ENCODE results near the gene PROSER3. TPM values are rescaled to one million over a fixed set of nuclear protein-coding genes. Genes with fewer than 3 reads are reported as not detected.

The PROSER3 gene
- total and polyA plus RNA-seq, 12 donors = 5.5 to 14.7 (median 9.2) TPM

DNA sequence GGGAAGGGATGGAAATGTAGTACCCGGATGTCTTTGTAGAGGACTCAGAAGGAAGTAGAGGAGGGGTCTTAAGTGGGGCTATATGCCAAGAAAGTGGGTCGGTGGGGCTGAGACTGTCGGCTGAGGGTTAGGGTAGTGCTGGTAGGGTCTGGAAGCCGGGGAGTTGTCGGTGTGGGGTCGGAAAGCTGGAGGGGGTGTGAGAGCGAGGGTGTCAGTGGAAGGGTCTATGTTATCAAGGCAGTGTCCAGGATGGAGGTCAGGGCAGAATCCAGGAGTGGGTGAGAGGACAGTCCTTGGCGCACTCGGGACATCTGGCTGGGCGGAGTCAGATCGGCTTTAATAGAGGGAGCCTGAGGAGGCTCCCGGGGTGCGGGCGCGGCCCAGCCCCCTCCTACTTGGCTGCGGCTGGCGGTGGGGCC is 2.8 kb upstream of the PROSER3 start:
- ATAC-seq (peak in 2 of 8 donors; percentile 2 to 27), DNase-seq (no peak)
- peaks cover 0 to 36% (median 18%) of the 10 kb centered on the region in 9 donors for H3K36me3 ChIP-seq
- peaks cover 0 to 15% (median 0%) of the 10 kb centered on the region in 7 donors for H3K27me3 ChIP-seq
- no peaks in the 10 kb centered on the region for H3K9me3 ChIP-seq
- H3K4me1 ChIP-seq = peaks cover 4 to 61% (median 40%) of the 10 kb centered on the region in 9 donors
- intact Hi-C loops (cut with DNase I) = loop anchor here in 1 of 10 donors (5.0 kb wide), 1 partner anchor 177 kb away; no protein-coding TSS in a partner anchor
- H3K4me3 ChIP-seq = peak overlapping the region in 9 of 10 donors; percentile 71 to 99 (median 85)
- 33 to 39% methylated on average over 11 to 17 of the region's 17 CpGs for WGBS, 2 donors
- peak overlapping the region; percentile 88 to 99 (median 98) for H3K27ac ChIP-seq
- TF ChIP-seq, protein P1, sequence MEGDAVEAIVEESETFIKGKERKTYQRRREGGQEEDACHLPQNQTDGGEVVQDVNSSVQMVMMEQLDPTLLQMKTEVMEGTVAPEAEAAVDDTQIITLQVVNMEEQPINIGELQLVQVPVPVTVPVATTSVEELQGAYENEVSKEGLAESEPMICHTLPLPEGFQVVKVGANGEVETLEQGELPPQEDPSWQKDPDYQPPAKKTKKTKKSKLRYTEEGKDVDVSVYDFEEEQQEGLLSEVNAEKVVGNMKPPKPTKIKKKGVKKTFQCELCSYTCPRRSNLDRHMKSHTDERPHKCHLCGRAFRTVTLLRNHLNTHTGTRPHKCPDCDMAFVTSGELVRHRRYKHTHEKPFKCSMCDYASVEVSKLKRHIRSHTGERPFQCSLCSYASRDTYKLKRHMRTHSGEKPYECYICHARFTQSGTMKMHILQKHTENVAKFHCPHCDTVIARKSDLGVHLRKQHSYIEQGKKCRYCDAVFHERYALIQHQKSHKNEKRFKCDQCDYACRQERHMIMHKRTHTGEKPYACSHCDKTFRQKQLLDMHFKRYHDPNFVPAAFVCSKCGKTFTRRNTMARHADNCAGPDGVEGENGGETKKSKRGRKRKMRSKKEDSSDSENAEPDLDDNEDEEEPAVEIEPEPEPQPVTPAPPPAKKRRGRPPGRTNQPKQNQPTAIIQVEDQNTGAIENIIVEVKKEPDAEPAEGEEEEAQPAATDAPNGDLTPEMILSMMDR (IDR thresholded peaks at IDR 0.05) = no peak

DNA sequence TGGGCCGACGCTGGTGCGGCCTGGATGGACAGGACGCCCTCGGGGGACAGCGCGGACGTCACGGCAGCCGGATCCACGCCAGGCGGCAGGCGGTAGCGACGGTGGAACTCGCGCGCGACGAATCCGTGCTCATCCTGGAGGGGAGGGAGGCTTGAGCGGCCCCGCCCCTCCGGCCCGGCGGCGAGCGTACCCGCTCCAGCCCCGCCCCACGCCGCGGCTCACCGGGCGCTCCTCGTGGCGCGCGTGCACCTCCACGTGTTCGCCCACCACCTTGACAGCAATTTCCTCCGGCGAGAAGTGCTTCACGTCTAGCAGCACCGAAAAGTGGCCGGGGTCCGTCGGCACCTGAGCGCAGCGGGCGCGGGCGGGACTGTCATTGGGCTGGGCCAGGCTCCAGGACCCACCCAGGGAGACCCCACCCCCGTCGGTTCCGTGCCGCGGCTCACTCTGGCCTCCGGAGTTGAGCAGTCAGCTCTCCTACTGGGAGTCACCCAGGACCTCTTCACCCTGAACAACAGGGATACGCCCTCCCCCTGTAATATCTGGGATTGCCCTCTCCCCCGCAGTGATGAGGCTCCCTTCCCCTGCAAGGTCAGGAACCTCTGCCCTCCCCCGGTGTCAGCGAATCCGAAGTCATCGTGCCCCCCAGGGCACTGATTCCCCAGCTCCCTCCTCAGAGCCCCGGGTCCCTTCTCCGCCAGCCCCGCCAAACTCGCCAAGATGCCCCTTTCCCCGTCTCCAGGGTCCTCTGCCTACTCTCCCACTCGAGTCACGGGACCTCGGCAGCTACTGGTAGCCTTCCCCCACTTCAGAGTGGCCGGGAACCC is 2.2 kb upstream of the PROSER3 start:
- peak; percentile 18 to 50 (median 36) for ATAC-seq
- intact Hi-C loops (cut with DNase I) = loop anchor here in 1 of 10 donors (5.0 kb wide), 1 partner anchor 177 kb away; no protein-coding TSS in a partner anchor
- Histone ChIP-seq H3K9me3 (peaks cover 0 to under 1% (median 0%) of the 10 kb centered on the region in 11 donors), H3K27me3 (peaks cover 0 to 15% (median 0%) of the 10 kb centered on the region in 7 donors), H3K36me3 (peaks cover 0 to 43% (median 18%) of the 10 kb centered on the region in 9 donors), H3K4me1 (peaks cover 4 to 59% (median 37%) of the 10 kb centered on the region in 9 donors), H3K27ac (peak overlapping the region; percentile 88 to 99 (median 98)), H3K4me3 (peak overlapping the region; percentile 56 to 99 (median 82))
- DNase-seq = peak; percentile 88 to 93
- TF ChIP-seq, protein P1 (IDR thresholded peaks at IDR 0.05) = no peak
- WGBS, 2 donors = 7 to 14% methylated on average over 68 to 74 of the region's 74 CpGs

DNA sequence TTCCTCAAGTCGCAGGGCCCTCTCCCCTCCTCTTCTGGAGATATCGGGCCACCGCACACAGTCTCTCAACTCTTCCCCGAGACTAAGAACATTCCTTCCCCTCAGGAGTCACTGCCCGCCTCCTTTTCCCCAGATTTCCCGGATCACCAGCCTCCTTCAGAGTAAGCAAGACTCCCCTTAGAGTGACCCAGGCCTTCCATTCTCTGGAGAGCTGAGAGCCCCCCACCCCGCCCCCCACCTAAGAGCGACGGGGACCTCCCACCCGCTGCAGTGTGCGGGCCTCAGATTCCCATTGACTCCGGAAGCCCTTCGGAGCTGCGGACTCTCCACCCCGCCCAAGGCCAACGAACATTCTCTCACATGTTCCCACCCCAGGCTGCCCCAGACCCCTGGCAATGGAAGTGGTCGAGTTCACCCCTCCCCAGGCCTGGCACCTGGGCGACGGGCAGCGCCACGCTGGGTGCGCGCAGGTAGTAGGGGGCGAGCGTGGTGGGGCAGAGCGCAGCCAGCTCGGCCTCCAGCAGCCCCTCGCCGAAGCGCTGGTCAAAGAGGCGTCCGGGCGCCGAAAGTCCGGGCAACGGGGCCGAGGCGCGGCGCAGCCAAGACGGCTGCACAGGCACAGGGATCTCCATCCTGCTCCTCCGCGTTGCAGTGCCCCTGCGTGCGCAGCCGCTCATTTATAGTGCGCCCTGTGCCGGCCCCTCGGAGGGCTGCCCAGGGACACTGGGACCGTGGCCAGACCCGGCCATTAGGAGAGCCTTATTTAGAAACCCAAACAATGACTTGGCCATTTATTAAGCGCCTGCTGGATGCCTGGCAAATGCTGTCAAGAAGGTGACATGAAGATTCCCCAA is 1.4 kb upstream of the PROSER3 start, which contains the start of gene HSPB6:
TSS of gene HSPB6 (minus strand) at position 653 of the 854 bp plus-strand sequence. CDS start at position 632, 21 bp downstream.
- Histone ChIP-seq H3K9me3 (peaks cover 0 to 3% (median 0%) of the 10 kb centered on the region in 11 donors), H3K27me3 (peaks cover 0 to 15% (median 0%) of the 10 kb centered on the region in 7 donors), H3K4me3 (peak within 1 kb of the TSS; percentile 56 to 99 (median 82)), H3K36me3 (peaks cover 0 to 48% (median 18%) of the 10 kb centered on the region in 9 donors), H3K27ac (peak within 1 kb of the TSS; percentile 88 to 99 (median 98)), H3K4me1 (peaks cover 4 to 61% (median 37%) of the 10 kb centered on the region in 9 donors)
- ATAC-seq (peak; percentile 17 to 63 (median 41)), DNase-seq (peak; percentile 76 to 82)
- intact Hi-C loops (cut with DNase I) = loop anchor here in 2 of 10 donors (1.0 to 5.0 kb wide), 2 partner anchors 8 to 176 kb away; partner anchors contain the start of gene LIN37 (in 1 of the 2)
- 1 to 4% methylated on average over 52 of the region's 52 CpGs for WGBS, 2 donors
- TF ChIP-seq, protein P1 (IDR thresholded peaks at IDR 0.05) = no peak
